Esophagus squamous epithelium (tissue), 4 donors: ENCODE measurements around the gene ZNF407.

ENCODE experiments used
- POLR2A ChIP-seq, 4 donors: fragments of 450-650 bp; IDR thresholded peaks; one replicate each; pipeline ENCODE4 v1.6.1; 2017; ENCODE audit warnings: antibody characterized with exemption in 4 of 4, mild to moderate bottlenecking in 4 of 4, moderate library complexity in 3 of 4
- TF ChIP-seq, protein P1 (sequence below), 6 experiments: fragments of 450-650 bp in 4 of 6; fragments of 200-600 bp in 2 of 6; sonication (generic) in 2 of 6; IDR thresholded peaks; one replicate each; pipeline ENCODE4 v1.5.1; 2016 to 2019; ENCODE audit warnings: antibody characterized with exemption in 6 of 6, mild to moderate bottlenecking in 4 of 6, moderate library complexity in 4 of 6

DNA sequence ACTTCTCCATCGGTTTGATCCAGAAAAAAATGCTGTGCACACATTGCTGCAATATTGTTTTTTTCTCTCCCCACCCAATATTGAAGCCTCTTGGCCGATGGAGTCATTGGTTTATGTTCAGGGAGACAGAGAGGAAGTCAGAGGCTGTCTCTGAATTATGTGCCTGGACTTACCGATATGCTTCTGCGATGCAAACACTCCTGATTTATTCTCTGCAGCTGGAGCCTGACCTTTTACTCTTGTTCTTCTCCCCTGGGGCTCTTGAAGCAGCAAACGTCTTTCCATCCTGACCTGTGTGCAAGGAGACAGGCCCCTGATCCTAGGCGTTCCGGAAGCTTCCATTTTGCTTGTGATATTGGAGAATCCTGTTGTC, 511.6 kb downstream of the ZNF407 start:
- TF ChIP-seq, protein P1, sequence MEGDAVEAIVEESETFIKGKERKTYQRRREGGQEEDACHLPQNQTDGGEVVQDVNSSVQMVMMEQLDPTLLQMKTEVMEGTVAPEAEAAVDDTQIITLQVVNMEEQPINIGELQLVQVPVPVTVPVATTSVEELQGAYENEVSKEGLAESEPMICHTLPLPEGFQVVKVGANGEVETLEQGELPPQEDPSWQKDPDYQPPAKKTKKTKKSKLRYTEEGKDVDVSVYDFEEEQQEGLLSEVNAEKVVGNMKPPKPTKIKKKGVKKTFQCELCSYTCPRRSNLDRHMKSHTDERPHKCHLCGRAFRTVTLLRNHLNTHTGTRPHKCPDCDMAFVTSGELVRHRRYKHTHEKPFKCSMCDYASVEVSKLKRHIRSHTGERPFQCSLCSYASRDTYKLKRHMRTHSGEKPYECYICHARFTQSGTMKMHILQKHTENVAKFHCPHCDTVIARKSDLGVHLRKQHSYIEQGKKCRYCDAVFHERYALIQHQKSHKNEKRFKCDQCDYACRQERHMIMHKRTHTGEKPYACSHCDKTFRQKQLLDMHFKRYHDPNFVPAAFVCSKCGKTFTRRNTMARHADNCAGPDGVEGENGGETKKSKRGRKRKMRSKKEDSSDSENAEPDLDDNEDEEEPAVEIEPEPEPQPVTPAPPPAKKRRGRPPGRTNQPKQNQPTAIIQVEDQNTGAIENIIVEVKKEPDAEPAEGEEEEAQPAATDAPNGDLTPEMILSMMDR (IDR thresholded peaks at IDR 0.05), result no peak
- TF ChIP-seq POLR2A (IDR thresholded peaks at IDR 0.05), result no peak
